GM12878 (cell line): ENCODE measurements around the gene DUSP7. TPM values are rescaled to one million over a fixed set of nuclear protein-coding genes. Genes with fewer than 3 reads are reported as not detected.
A peak's percentile ranks its signal among the peaks of the same experiment; 100 is the strongest.

Source experiments
- ATAC-seq: fragments of 200-7000 bp; cut with Tn5 transposase; 3 replicates; pipeline ENCODE4 v1.9.1; 2020; ENCODE audit warnings: mild to moderate bottlenecking, moderate library complexity
- BruUV-seq: library from RNA; stranded (reverse); fragments of 400-500 nt; replicated peaks from 2 replicates; lab custom pipeline; 2021; lab: Mats Ljungman, UMichigan
- CTCF ChIA-PET: fragments of 300-600 bp; sonication (Branson Sonifier 250); formaldehyde crosslinking; extraction: SDS; loops from one replicate; lab custom pipeline; 2021; ENCODE audit warnings: inconsistent platforms; lab: Yijun Ruan, JAX
- POLR2A ChIA-PET: fragments of 350-600 bp; formaldehyde crosslinking; extraction: SDS; loops from one replicate; lab custom pipeline; 2021; ENCODE audit warnings: inconsistent platforms; lab: Charles Lee
- RAD21 ChIA-PET: fragments of 300-600 bp; sonication (Branson Sonifier 250); formaldehyde crosslinking; loops from one replicate; lab custom pipeline; 2023; ENCODE audit warnings: antibody characterized with exemption; ENCODE audit not compliant: unreplicated experiment; lab: Charles Lee
- SMC1A ChIA-PET: fragments of 300-600 bp; sonication (Branson Sonifier 250); formaldehyde crosslinking; loops from one replicate; lab custom pipeline; 2023; ENCODE audit not compliant: unreplicated experiment, uncharacterized antibody; lab: Charles Lee
- DNase-seq: peaks from one replicate; pipeline ENCODE4 v3.0.0-alpha.2; 2011; ENCODE audit warnings: low read depth, low spot score
- FAIRE-seq: peaks from 3 replicates; lab custom pipeline; 2011; peaks lifted over from hg19 to GRCh38; lab: Jason Lieb, UNC
- H2AFZ ChIP-seq: 2 replicates; pipeline ENCODE4 v1.6.0; 2011; ENCODE audit warnings: low read depth, low read length, control low read depth; ENCODE audit not compliant: control insufficient read depth
- H3K27ac ChIP-seq: 2 replicates; pipeline ENCODE4 v1.5.1; 2011; ENCODE audit warnings: control low read depth; ENCODE audit not compliant: control insufficient read depth, insufficient read depth
- H3K27me3 ChIP-seq, 2 experiments: replicated peaks in 1 of 2; 2 replicates each; pipeline versions ENCODE4 v1.6.0 to v1.6.1; 2011; ENCODE audit warnings: low read length in 1 of 2; ENCODE audit not compliant: control insufficient read depth in 2 of 2, insufficient read depth in 2 of 2
- H3K36me3 ChIP-seq, 2 experiments: 2 replicates each; pipeline ENCODE4 v1.5.1; 2011; ENCODE audit warnings: low read length in 1 of 2; ENCODE audit not compliant: control insufficient read depth in 2 of 2, insufficient read depth in 2 of 2
- H3K4me1 ChIP-seq: 2 replicates; pipeline ENCODE4 v1.6.1; 2011; ENCODE audit warnings: mild to moderate bottlenecking, low read length, moderate library complexity, mixed read lengths; ENCODE audit not compliant: control insufficient read depth, insufficient read depth
- H3K4me2 ChIP-seq: 2 replicates; pipeline ENCODE4 v1.6.0; 2011; ENCODE audit warnings: control low read depth; ENCODE audit not compliant: control insufficient read depth, insufficient read depth
- H3K4me3 ChIP-seq: fragments of 200-600 bp; sonication (generic); 2 replicates; pipeline ENCODE4 v1.5.1; 2016
- H3K79me2 ChIP-seq: 2 replicates; pipeline ENCODE4 v1.6.0; 2011; ENCODE audit warnings: low read length; ENCODE audit not compliant: control insufficient read depth, insufficient read depth
- H3K9ac ChIP-seq: 2 replicates; pipeline ENCODE4 v1.8.0; 2011; ENCODE audit warnings: low read length, control low read depth, mixed read lengths; ENCODE audit not compliant: control insufficient read depth, insufficient read depth
- H3K9me3 ChIP-seq: replicated peaks from 3 replicates; pipeline ENCODE4 v1.5.1; 2011; ENCODE audit warnings: mild to moderate bottlenecking, low read length; ENCODE audit not compliant: control insufficient read depth, insufficient read depth
- H4K20me1 ChIP-seq: 2 replicates; pipeline ENCODE4 v1.6.0; 2011; ENCODE audit not compliant: control insufficient read depth, insufficient read depth
- ATF7 ChIP-seq: fragments of 450-650 bp; IDR thresholded peaks from 2 replicates; pipeline ENCODE4 v1.6.1; 2016; ENCODE audit warnings: low read depth, mild to moderate bottlenecking
- BCL11A ChIP-seq: IDR thresholded peaks from 2 replicates; pipeline ENCODE4 v1.6.1; 2011; ENCODE audit warnings: low read depth, low read length
- CBX3 ChIP-seq: fragments of 200-600 bp; sonication (generic); IDR thresholded peaks from 2 replicates; pipeline ENCODE4 v1.6.1; 2016; ENCODE audit warnings: low read depth, borderline replicate concordance
- DPF2 ChIP-seq: fragments of 450-650 bp; IDR thresholded peaks from 2 replicates; pipeline ENCODE4 v1.6.1; 2017; ENCODE audit warnings: mild to moderate bottlenecking
- EED ChIP-seq: sonication (generic); IDR thresholded peaks from 2 replicates; pipeline ENCODE4 v1.6.1; 2016; ENCODE audit warnings: antibody characterized with exemption, low read depth
- HDAC2 ChIP-seq: fragments of 200-600 bp; sonication (generic); IDR thresholded peaks from 2 replicates; pipeline ENCODE4 v1.6.1; 2017
- LARP7 ChIP-seq: fragments of 450-650 bp; IDR thresholded peaks from 2 replicates; pipeline ENCODE4 v1.6.1; 2017; ENCODE audit warnings: mild to moderate bottlenecking
- NBN ChIP-seq: fragments of 450-650 bp; IDR thresholded peaks from 2 replicates; pipeline ENCODE4 v1.6.1; 2016
- NFIC ChIP-seq: IDR thresholded peaks from 2 replicates; pipeline ENCODE4 v1.6.1; 2012; ENCODE audit warnings: low read depth, mild to moderate bottlenecking, inconsistent platforms, low read length, moderate library complexity
- NRF1 ChIP-seq: conservative IDR thresholded peaks from 2 replicates; pipeline ENCODE4 v1.6.1; 2011; ENCODE audit warnings: mild to moderate bottlenecking, low read depth, low read length, improper control_type of control experiment
- RB1 ChIP-seq: fragments of 450-650 bp; formaldehyde crosslinking; IDR thresholded peaks from 2 replicates; pipeline ENCODE4 v1.6.1; 2017; ENCODE audit warnings: mild to moderate bottlenecking, borderline replicate concordance
- RFX5 ChIP-seq: IDR thresholded peaks from 2 replicates; pipeline ENCODE4 v1.6.1; 2011; ENCODE audit warnings: low read depth, low read length, improper control_type of control experiment
- SIN3A ChIP-seq: IDR thresholded peaks from 2 replicates; pipeline ENCODE4 v1.6.1; 2012; ENCODE audit warnings: low read depth, low read length, improper control_type of control experiment
- STAT1 ChIP-seq: fragments of 450-650 bp; conservative IDR thresholded peaks from 2 replicates; pipeline ENCODE4 v1.6.1; 2014; ENCODE audit warnings: antibody characterized with exemption, mild to moderate bottlenecking
- SUPT20H ChIP-seq: IDR thresholded peaks from 2 replicates; pipeline ENCODE4 v1.6.1; 2011; ENCODE audit warnings: low read depth, mild to moderate bottlenecking, low read length, moderate library complexity, borderline replicate concordance; ENCODE audit not compliant: control insufficient read depth
- TARDBP ChIP-seq: IDR thresholded peaks from 2 replicates; pipeline ENCODE4 v1.6.1; 2016; ENCODE audit warnings: borderline replicate concordance
- TBL1XR1 ChIP-seq: IDR thresholded peaks from 2 replicates; pipeline ENCODE4 v1.6.1; 2012; ENCODE audit warnings: low read depth, low read length, improper control_type of control experiment
- ZNF217 ChIP-seq: fragments of 450-650 bp; IDR thresholded peaks from 2 replicates; pipeline ENCODE4 v1.6.1; 2017; ENCODE audit warnings: antibody characterized with exemption, mild to moderate bottlenecking
- WGBS: methylation state at CpG from one replicate; pipeline ENCODE4 v1.1.6; 2016; ENCODE audit warnings: low lambda C conversion rate; ENCODE audit not compliant: insufficient replicate concordance, insufficient coverage; ENCODE audit errors: missing lambda C conversion rate; 5-methylcytosine and 5-hydroxymethylcytosine counted together
- in situ Hi-C: fragments of 300-500 bp; cut with MboI; formaldehyde crosslinking; loops from 9 replicates; pipeline ENCODE4 v1.14.3; 2018; ENCODE audit warnings: mixed read lengths
- intact Hi-C: fragments of 100-400 bp; cut with micrococcal nuclease; formaldehyde crosslinking; loops from one replicate; pipeline ENCODE4 v1.14.2; 2022; ENCODE audit not compliant: unreplicated experiment
- polyA plus RNA-seq, 11 experiments: library from polyadenylated mRNA; depleted of rRNA in 4 of 11; unstranded in 6 of 11; stranded (reverse) in 5 of 11; fragments of >200 nt; fragmentation: Nextera tagmentation in 4 of 11; fragmentation: Illumina TruSeq in 1 of 11; extraction: Ambion mirVana in 4 of 11; extraction: Trizol in 1 of 11; gene quantifications; 1 replicate in 1 of 11; 2 replicates in 10 of 11; pipeline versions ENCODE4 v1.2.1 to v1.2.3, GENCODE V29; 2011 to 2016; ENCODE audit warnings: inconsistent platforms in 2 of 11, missing spikeins in 2 of 11, low read depth in 1 of 11
- total RNA-seq, 4 experiments: library from RNA; depleted of rRNA in 3 of 4; stranded (reverse); fragments of >200 nt in 3 of 4; fragmentation: Illumina TruSeq in 1 of 4; extraction: Trizol in 1 of 4; gene quantifications; 2 replicates each; pipeline versions ENCODE4 v1.2.1 to v1.2.3, GENCODE V29; 2013 to 2021
- TF ChIP-seq, protein P1 (sequence below): IDR thresholded peaks from 2 replicates; pipeline ENCODE4 v1.6.1; 2012; ENCODE audit warnings: mild to moderate bottlenecking, low read depth, low read length
- TF ChIP-seq, protein P2 (sequence below): fragments of 450-650 bp; IDR thresholded peaks from 2 replicates; pipeline ENCODE4 v1.6.1; 2017; ENCODE audit warnings: mild to moderate bottlenecking
- TF ChIP-seq, protein P3 (sequence below): IDR thresholded peaks from 2 replicates; pipeline ENCODE4 v1.6.1; 2011; ENCODE audit warnings: low read depth, mild to moderate bottlenecking, low read length, moderate library complexity, borderline replicate concordance; ENCODE audit errors: extremely low read depth

Gene DUSP7
- total and polyA plus RNA-seq, 10 of the 15 experiments (the other 5 are each of a cell fraction or from before 2014, with no cell fraction given) = 0.73 to 17.0 (median 7.9) TPM

DNA sequence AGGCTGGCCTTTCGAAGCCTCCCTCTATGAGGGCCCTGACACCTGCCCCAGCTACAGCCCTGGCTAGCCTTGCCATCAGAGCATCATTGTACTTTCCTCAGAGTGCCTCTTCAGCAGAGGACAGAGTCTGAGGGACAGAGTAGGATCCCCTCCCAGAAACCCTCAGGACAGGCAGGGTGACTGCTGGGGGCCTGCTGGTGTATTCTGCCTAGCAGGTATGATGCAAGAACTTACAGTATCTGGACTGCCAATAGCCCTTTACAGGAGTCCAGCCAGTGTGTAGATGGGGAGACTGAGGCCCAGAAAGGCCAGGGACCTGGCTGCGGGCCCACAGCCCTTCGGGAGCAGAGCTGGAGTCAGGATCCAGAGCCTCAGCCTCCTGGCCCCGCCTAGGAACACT lies 19.1 kb downstream of the DUSP7 start (continued):
- no peak for TF ChIP-seq ZNF217
- TF ChIP-seq CBX3 = no peak
- no peak for TF ChIP-seq SUPT20H
- no peak for TF ChIP-seq HDAC2

DNA sequence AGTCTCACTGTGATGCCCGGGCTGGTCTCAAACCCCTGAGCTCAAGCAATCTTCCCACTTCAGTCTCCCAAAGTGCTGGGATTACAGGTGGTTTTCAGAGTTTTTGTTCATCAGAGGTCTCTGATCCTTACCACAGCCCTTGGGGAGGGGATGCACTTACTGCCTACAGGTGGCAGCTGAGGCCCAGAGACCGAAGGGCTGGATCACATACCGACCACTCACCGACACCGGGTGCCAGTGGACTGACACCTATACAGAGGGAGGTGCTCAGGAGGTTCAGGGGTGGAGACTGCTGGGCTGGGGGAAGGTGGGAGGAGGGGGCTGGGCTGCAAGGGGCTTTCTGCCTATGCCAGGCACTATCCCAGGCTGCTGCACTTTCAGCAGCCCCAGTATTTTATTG lies 19.5 kb downstream of the DUSP7 start:
- DNase-seq (no peak), ATAC-seq (0 out of 3 replicates have a peak, but pooled peaks have one; percentile 6), FAIRE-seq (no peak)
- ChIA-PET POLR2A (interaction anchor here (0.7 to 2.7 kb wide), 8 partner anchors 11 to 27 kb away, joined by 3 to 17 read pairs (median 8); partner anchors contain the start of gene DUSP7), SMC1A (interaction anchor here (0.7 to 3.8 kb wide), 14 partner anchors 9 to 86 kb away, joined by 3 to 37 read pairs (median 6); partner anchors contain the start of gene RPL29), RAD21 (interaction anchor here (0.7 to 4.5 kb wide), 16 partner anchors 11 to 1718 kb away, joined by 3 to 48 read pairs (median 4); partner anchors contain the start of genes POC1A and RPL29), CTCF (interaction anchor here (0.8 to 4.6 kb wide), 11 partner anchors 12 to 108 kb away, joined by 4 to 44 read pairs (median 8); partner anchors contain the start of gene DUSP7)
- Histone ChIP-seq H3K4me2 (no peak overlapping the region), H3K27me3 (no peaks in the 10 kb centered on the region), H2AFZ (no peak overlapping the region), H3K36me3 (no peaks in the 10 kb centered on the region), H3K9me3 (no peaks in the 10 kb centered on the region; the same call in 2 of the 3 replicates), H3K27ac (no peak overlapping the region), H3K4me1 (peaks cover 7% of the 10 kb centered on the region; the same call in 1 of the 2 replicates), H3K4me3 (no peak overlapping the region), H4K20me1 (no peaks in the 10 kb centered on the region), H3K9ac (no peak overlapping the region), H3K79me2 (no peaks in the 10 kb centered on the region)
- no TSS peak for BruUV-seq
- in situ Hi-C loops = no loop called here
- intact Hi-C loops = no loop called here
- WGBS = 38% methylated on average over 5 of the region's 5 CpGs
- TF ChIP-seq, protein P1, sequence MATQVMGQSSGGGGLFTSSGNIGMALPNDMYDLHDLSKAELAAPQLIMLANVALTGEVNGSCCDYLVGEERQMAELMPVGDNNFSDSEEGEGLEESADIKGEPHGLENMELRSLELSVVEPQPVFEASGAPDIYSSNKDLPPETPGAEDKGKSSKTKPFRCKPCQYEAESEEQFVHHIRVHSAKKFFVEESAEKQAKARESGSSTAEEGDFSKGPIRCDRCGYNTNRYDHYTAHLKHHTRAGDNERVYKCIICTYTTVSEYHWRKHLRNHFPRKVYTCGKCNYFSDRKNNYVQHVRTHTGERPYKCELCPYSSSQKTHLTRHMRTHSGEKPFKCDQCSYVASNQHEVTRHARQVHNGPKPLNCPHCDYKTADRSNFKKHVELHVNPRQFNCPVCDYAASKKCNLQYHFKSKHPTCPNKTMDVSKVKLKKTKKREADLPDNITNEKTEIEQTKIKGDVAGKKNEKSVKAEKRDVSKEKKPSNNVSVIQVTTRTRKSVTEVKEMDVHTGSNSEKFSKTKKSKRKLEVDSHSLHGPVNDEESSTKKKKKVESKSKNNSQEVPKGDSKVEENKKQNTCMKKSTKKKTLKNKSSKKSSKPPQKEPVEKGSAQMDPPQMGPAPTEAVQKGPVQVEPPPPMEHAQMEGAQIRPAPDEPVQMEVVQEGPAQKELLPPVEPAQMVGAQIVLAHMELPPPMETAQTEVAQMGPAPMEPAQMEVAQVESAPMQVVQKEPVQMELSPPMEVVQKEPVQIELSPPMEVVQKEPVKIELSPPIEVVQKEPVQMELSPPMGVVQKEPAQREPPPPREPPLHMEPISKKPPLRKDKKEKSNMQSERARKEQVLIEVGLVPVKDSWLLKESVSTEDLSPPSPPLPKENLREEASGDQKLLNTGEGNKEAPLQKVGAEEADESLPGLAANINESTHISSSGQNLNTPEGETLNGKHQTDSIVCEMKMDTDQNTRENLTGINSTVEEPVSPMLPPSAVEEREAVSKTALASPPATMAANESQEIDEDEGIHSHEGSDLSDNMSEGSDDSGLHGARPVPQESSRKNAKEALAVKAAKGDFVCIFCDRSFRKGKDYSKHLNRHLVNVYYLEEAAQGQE = no peak
- TF ChIP-seq RB1 (no peak), DPF2 (no peak), TARDBP (no peak), STAT1 (no peak), BCL11A (no peak), SIN3A (no peak), NBN (no peak), TBL1XR1 (no peak), ATF7 (no peak), NFIC (no peak), LARP7 (no peak), EED (no peak), RFX5 (no peak), NRF1 (no peak)
- TF ChIP-seq, protein P2, sequence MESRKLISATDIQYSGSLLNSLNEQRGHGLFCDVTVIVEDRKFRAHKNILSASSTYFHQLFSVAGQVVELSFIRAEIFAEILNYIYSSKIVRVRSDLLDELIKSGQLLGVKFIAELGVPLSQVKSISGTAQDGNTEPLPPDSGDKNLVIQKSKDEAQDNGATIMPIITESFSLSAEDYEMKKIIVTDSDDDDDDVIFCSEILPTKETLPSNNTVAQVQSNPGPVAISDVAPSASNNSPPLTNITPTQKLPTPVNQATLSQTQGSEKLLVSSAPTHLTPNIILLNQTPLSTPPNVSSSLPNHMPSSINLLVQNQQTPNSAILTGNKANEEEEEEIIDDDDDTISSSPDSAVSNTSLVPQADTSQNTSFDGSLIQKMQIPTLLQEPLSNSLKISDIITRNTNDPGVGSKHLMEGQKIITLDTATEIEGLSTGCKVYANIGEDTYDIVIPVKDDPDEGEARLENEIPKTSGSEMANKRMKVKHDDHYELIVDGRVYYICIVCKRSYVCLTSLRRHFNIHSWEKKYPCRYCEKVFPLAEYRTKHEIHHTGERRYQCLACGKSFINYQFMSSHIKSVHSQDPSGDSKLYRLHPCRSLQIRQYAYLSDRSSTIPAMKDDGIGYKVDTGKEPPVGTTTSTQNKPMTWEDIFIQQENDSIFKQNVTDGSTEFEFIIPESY = no peak
- TF ChIP-seq, protein P3, sequence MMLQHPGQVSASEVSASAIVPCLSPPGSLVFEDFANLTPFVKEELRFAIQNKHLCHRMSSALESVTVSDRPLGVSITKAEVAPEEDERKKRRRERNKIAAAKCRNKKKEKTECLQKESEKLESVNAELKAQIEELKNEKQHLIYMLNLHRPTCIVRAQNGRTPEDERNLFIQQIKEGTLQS = no peak
